ENCODE results near the gene BTN3A1.
"Not testable (repeated sequence)": the region's sequence is repeated elsewhere in the genome, so short reads cannot be mapped to it uniquely, and the experiment has no call there.

BTN3A1 gene

GRCh38 chr6:26441977-26442376 lies 39.9 kb downstream of the BTN3A1 start:
- no peak for DNase-seq (ENCODE audit: low spot score)

DNA sequence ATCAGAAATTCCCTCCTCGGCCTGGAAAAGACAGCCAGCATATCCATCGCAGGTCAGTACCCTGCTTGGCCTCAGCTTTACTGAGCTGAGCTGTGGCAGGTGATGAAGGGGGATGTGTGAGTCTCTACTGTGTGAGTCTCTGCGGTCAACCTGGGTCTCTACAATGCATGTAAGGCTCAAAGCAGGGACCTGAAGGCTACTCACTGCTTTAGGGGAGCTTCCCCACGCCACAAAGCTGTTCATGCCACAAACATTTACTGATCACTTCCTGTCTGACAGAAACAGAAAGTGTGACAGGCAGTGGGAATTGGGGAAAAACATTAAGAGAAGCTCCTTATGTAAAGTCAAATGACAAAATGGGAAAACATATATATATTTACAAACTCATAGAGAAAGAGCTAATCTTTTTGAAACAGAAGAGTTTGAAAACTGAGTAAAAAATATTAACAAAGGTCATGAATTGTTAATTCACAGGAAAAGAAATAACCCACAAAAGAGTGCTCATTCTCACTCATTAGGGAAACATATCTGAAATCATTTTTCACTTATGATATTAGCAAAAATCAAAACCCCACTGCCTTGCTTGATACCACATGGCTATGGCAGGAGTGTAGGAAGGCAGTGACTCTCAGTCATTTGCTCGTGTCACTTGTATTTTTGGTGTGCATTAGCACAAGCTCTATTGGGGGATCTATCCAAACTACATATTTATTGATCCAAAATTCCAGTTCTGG lies 44.0 kb downstream of the BTN3A1 start:
- no peak for DNase-seq (ENCODE audit: low spot score)

- no peak for DNase-seq (ENCODE audit: low spot score)
Observed at GRCh38 chr6:26447257-26447656, 45.2 kb downstream of the BTN3A1 start.

- no peak for DNase-seq (ENCODE audit: low spot score)
Observed at GRCh38 chr6:26450240-26450639, 48.2 kb downstream of the BTN3A1 start.

- DNase-seq (ENCODE audit: low spot score) = no peak
Observed at GRCh38 chr6:26452631-26453235, 50.7 kb downstream of the BTN3A1 start.

DNA sequence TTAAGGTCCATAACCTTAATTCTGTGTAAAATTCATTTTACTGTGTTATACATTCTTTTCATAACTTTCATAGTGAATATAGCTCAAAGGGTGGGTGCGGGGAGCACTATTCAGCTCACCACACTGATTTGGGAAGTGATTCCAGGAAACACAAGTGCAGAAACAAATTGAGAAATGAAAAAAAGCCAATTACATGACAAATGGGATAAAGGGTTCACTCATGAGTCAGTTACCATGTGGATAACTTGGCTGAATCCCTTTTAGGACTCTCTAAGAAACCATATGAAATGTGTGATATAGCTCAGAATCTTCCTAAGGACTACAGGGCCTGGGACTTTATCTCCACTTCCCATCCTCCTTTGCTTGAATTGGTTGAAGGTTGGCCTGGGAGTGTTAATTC lies 52.6 kb downstream of the BTN3A1 start:
- DNase-seq (ENCODE audit: low spot score) = no peak

GRCh38 chr6:26455357-26455970 lies 53.4 kb downstream of the BTN3A1 start:
- no peak for DNase-seq (ENCODE audit: low spot score)

DNA sequence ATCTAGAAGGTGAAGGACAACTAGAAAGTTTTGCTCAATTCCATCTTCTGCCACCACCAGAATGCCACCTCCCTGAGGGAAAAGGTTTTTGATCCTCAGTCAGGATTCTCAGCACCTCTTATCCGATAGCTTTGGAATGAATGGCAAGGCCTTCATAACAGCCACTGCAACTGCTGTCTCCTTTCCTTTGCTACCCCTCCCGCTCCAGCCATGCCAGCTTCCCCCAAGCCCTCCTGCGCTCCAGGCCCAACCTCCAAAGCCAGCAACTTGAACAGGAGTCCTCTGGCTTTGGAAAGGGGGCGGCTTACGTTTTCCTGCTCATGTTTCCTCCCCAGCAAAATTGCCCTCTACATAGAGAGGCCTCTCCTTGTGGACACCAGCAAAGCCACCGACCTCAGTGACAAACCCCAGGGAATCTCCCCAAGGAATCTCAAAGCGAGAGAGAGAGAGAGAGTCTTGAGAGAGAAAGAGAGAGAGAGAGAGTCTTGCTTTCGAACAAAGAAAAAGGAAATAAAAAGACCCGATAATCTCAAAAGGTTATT lies 55.3 kb downstream of the BTN3A1 start:
- DNase-seq (ENCODE audit: low spot score) = no peak

GRCh38 chr6:26457806-26458688 lies 56.0 kb downstream of the BTN3A1 start, which contains the start of gene BTN2A1:
TSS of gene BTN2A1 (plus strand) at chr6:26457955. CDS start at chr6:26458637, 682 bp downstream.
- DNase-seq (ENCODE audit: low spot score) = peak; percentile 87

GRCh38 chr6:26459023-26459810 lies 57.1 kb downstream of the BTN3A1 start:
- DNase-seq (ENCODE audit: low spot score) = no peak

- DNase-seq (ENCODE audit: low spot score) = not testable (repeated sequence)
Observed at GRCh38 chr6:26461353-26461752, 59.3 kb downstream of the BTN3A1 start.

DNA sequence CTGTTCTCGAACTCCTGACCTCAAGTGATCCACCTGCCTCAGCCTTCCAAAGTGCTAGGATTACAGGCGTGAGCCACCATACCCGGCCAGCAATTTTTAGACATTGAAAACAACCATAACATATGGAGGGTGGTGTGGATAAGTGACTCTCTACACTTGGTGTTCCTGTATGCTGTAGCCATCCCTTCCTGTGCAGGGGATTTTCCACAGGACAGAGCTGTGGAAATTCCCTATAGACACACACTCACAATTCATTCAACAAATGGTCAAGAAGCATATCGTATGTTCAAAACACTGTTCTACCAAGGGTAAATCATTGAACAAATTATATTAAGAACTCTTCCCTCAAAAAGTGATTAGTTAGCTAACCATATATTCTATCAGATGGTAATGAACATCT lies 61.9 kb downstream of the BTN3A1 start:
- no peak for DNase-seq (ENCODE audit: low spot score)

- no peak for DNase-seq (ENCODE audit: low spot score)
Observed at GRCh38 chr6:26464416-26465131, 62.5 kb downstream of the BTN3A1 start.

All from AG08396 (cell line).